HG03108 (cell line): ENCODE results near the gene ENAM.
"Not testable (repeated sequence)": the region's sequence is repeated elsewhere in the genome, so short reads cannot be mapped to it uniquely, and the experiment has no call there.

ENCODE experiments used
- ATAC-seq: cut with Tn5 transposase; IDR thresholded peaks from one replicate; pipeline ENCODE4 v1.9.1; 2021; ENCODE audit warnings: moderate library complexity; ENCODE audit not compliant: unreplicated experiment

The ENAM gene

GRCh38 chr4:70627620-70628019 lies 924 bp upstream of the ENAM start:
- no peak for ATAC-seq

GRCh38 chr4:70629469-70630090 lies 1.0 kb downstream of the ENAM start:
- no peak for ATAC-seq

- no peak for ATAC-seq
Measured at GRCh38 chr4:70630162-70630561, 1.6 kb downstream of the ENAM start.

- no peak for ATAC-seq
Measured at GRCh38 chr4:70632028-70632427, 3.5 kb downstream of the ENAM start.

- ATAC-seq, result no peak
Measured at GRCh38 chr4:70634482-70634881, 5.9 kb downstream of the ENAM start.

- ATAC-seq, result no peak
Measured at GRCh38 chr4:70637239-70637913, 8.8 kb downstream of the ENAM start.

GRCh38 chr4:70640192-70640591 lies 11.6 kb downstream of the ENAM start:
- ATAC-seq, result no peak

GRCh38 chr4:70650741-70651140 lies 22.2 kb downstream of the ENAM start:
- not testable (repeated sequence) for ATAC-seq

- peak; percentile 37 for ATAC-seq
Measured at GRCh38 chr4:70651864-70652506, 23.4 kb downstream of the ENAM start.

GRCh38 chr4:70654605-70655011 lies 26.1 kb downstream of the ENAM start:
- peak; percentile 48 for ATAC-seq

GRCh38 chr4:70657326-70657725 lies 28.8 kb downstream of the ENAM start:
- no peak for ATAC-seq

GRCh38 chr4:70658418-70658817 lies 29.9 kb downstream of the ENAM start:
- no peak for ATAC-seq

GRCh38 chr4:70660106-70660505 lies 31.6 kb downstream of the ENAM start:
- ATAC-seq, result no peak

GRCh38 chr4:70661309-70661922 lies 32.9 kb downstream of the ENAM start:
- peak; percentile 88 for ATAC-seq

- peak; percentile 48 for ATAC-seq
Measured at GRCh38 chr4:70666369-70666768, 37.8 kb downstream of the ENAM start, which contains the start of gene JCHAIN. Gene JCHAIN, minus strand, starts transcription at chr4:70666508. Its CDS starts 18 bp downstream, at chr4:70666490.

- peak; percentile 55 for ATAC-seq
Measured at GRCh38 chr4:70667740-70668535, 39.4 kb downstream of the ENAM start.

- no peak for ATAC-seq
Measured at GRCh38 chr4:70670332-70671014, 41.9 kb downstream of the ENAM start.

GRCh38 chr4:70671091-70671490 lies 42.5 kb downstream of the ENAM start:
- ATAC-seq, result no peak

GRCh38 chr4:70674191-70674590 lies 45.6 kb downstream of the ENAM start:
- no peak for ATAC-seq

GRCh38 chr4:70674731-70675130 lies 46.2 kb downstream of the ENAM start:
- ATAC-seq, result no peak
